GM23338 (cell line): ENCODE measurements around the gene VCL.
A peak's percentile ranks its signal among the peaks of the same experiment; 100 is the strongest.

Experiments used
- CTCF ChIP-seq, 2 experiments: fragments of 200-600 bp in 1 of 2; sonication (generic) in 1 of 2; conservative IDR thresholded peaks; 2 replicates each; pipeline versions ENCODE4 v1.5.1 to v1.6.1; 2016 to 2017; ENCODE audit warnings: antibody characterized with exemption in 2 of 2, low read depth in 2 of 2, mild to moderate bottlenecking in 2 of 2, moderate library complexity in 1 of 2
- EZH2 ChIP-seq: fragments of 200-600 bp; sonication (generic); IDR thresholded peaks from one replicate; pipeline ENCODE4 v1.8.0; 2017; ENCODE audit warnings: antibody characterized with exemption, mild to moderate bottlenecking, low read depth; ENCODE audit not compliant: unreplicated experiment
- EZH2phosphoT487 ChIP-seq: fragments of 200-600 bp; sonication (generic); IDR thresholded peaks from one replicate; pipeline ENCODE4 v1.8.1; 2018; ENCODE audit warnings: antibody characterized with exemption; ENCODE audit not compliant: unreplicated experiment
- REST ChIP-seq: IDR thresholded peaks from one replicate; pipeline ENCODE4 v1.6.1; 2018; ENCODE audit warnings: antibody characterized with exemption; ENCODE audit not compliant: unreplicated experiment

- peak; percentile 75 to 76 for TF ChIP-seq CTCF (conservative IDR thresholded peaks at IDR 0.05; ENCODE audit: low read depth in 2 of 2)
- TF ChIP-seq EZH2phosphoT487 = no peak
- TF ChIP-seq EZH2 = no peak
- TF ChIP-seq REST = no peak
Measured at GRCh38 chr10:74081192-74081803, 83.4 kb downstream of the VCL start.
